GM18867 (cell line): ENCODE data around the gene GIMAP1.
"Not testable (repeated sequence)": the region's sequence is repeated elsewhere in the genome, so short reads cannot be mapped to it uniquely, and the experiment has no call there.

Source experiments
- ATAC-seq: cut with Tn5 transposase; IDR thresholded peaks from one replicate; pipeline ENCODE4 v1.9.1; 2021; ENCODE audit warnings: mild to moderate bottlenecking, moderate library complexity; ENCODE audit not compliant: unreplicated experiment

The GIMAP1 gene

GRCh38 chr7:150716368-150716767 lies at the start of gene GIMAP1:
GIMAP1 (plus strand) TSS chr7:150716613; CDS start chr7:150719048, 2,435 bp downstream.
- peak; percentile 46 for ATAC-seq

- peak; percentile 83 for ATAC-seq
Observed at GRCh38 chr7:150668472-150668911, 47.9 kb upstream of the GIMAP1 start.

GRCh38 chr7:150668977-150669376 lies 47.4 kb upstream of the GIMAP1 start:
- no peak for ATAC-seq

GRCh38 chr7:150671798-150672585 lies 44.4 kb upstream of the GIMAP1 start:
- not testable (repeated sequence) for ATAC-seq

GRCh38 chr7:150675714-150676113 lies 40.7 kb upstream of the GIMAP1 start:
- no peak for ATAC-seq

GRCh38 chr7:150676276-150676675 lies 40.1 kb upstream of the GIMAP1 start:
- ATAC-seq: not testable (repeated sequence)

- ATAC-seq: not testable (repeated sequence)
Observed at GRCh38 chr7:150676854-150677253, 39.6 kb upstream of the GIMAP1 start.

GRCh38 chr7:150678601-150679000 lies 37.8 kb upstream of the GIMAP1 start:
- not testable (repeated sequence) for ATAC-seq

- ATAC-seq: not testable (repeated sequence)
Observed at GRCh38 chr7:150680364-150680763, 36.0 kb upstream of the GIMAP1 start.

GRCh38 chr7:150685219-150686029 lies 31.0 kb upstream of the GIMAP1 start, which contains the start of gene GIMAP2:
GIMAP2 (plus strand) TSS chr7:150685706; CDS start chr7:150687060, 1,354 bp downstream.
- ATAC-seq: peak; percentile 99

- peak; percentile 29 for ATAC-seq
Observed at GRCh38 chr7:150686030-150686631, 30.3 kb upstream of the GIMAP1 start.

- ATAC-seq: no peak
Observed at GRCh38 chr7:150688630-150689029, 27.8 kb upstream of the GIMAP1 start.

GRCh38 chr7:150695654-150696053 lies 20.8 kb upstream of the GIMAP1 start:
- no peak for ATAC-seq

- ATAC-seq: no peak
Observed at GRCh38 chr7:150703209-150703608, 13.2 kb upstream of the GIMAP1 start.

GRCh38 chr7:150715293-150715692 lies 1.1 kb upstream of the GIMAP1 start:
- ATAC-seq: no peak

- no peak for ATAC-seq
Observed at GRCh38 chr7:150715738-150716137, 675 bp upstream of the GIMAP1 start.

- ATAC-seq: no peak
Observed at GRCh38 chr7:150716939-150717338, 526 bp downstream of the GIMAP1 start.

GRCh38 chr7:150717814-150718420 lies 1.5 kb downstream of the GIMAP1 start:
- ATAC-seq: no peak

- ATAC-seq: no peak
Observed at GRCh38 chr7:150719436-150719835, 3.0 kb downstream of the GIMAP1 start.

GRCh38 chr7:150719960-150720891 lies 3.8 kb downstream of the GIMAP1 start:
- no peak for ATAC-seq
